Kidney (tissue), 14 donors: Measurements from ENCODE around the gene PAK1. TPM values are rescaled to one million over a fixed set of nuclear protein-coding genes. Genes with fewer than 3 reads are reported as not detected.
"Not testable (repeated sequence)": the region's sequence is repeated elsewhere in the genome, so short reads cannot be mapped to it uniquely, and the experiment has no call there.

Experiments
- DNase-seq, 5 donors: peaks; one replicate each; pipeline ENCODE4 v3.0.0-alpha.2; 2013 to 2020
- FAIRE-seq: peaks from 2 replicates; lab custom pipeline; 2012; peaks lifted over from hg19 to GRCh38; lab: Jason Lieb, UNC
- H3K27ac ChIP-seq, 2 donors: one replicate each; pipeline ENCODE4 v1.7.0; 2013; ENCODE audit warnings: low read depth in 2 of 2, low read length in 2 of 2, inconsistent platforms in 1 of 2
- H3K27me3 ChIP-seq: one replicate; pipeline ENCODE4 v1.7.1; 2013; ENCODE audit warnings: low read length, inconsistent platforms; ENCODE audit not compliant: control insufficient read depth, insufficient read depth
- H3K36me3 ChIP-seq, 3 donors: one replicate each; pipeline versions ENCODE4 v1.7.0 to v1.7.1; 2013; ENCODE audit warnings: low read length in 3 of 3, control low read depth in 1 of 3, inconsistent platforms in 1 of 3; ENCODE audit not compliant: insufficient read depth in 3 of 3, control insufficient read depth in 2 of 3
- H3K4me1 ChIP-seq, 3 donors: one replicate each; pipeline versions ENCODE4 v1.7.0 to v1.7.1; 2013; ENCODE audit warnings: low read length in 3 of 3, inconsistent platforms in 1 of 3, low read depth in 1 of 3; ENCODE audit not compliant: control insufficient read depth in 2 of 3, insufficient read depth in 2 of 3
- H3K4me3 ChIP-seq, 3 donors: one replicate each; pipeline versions ENCODE4 v1.7.0 to v1.8.1; 2013; ENCODE audit warnings: low read length in 3 of 3, control low read depth in 1 of 3, inconsistent platforms in 1 of 3
- H3K9ac ChIP-seq, 3 donors: one replicate each; pipeline versions ENCODE4 v1.7.0 to v1.7.1; 2013; ENCODE audit warnings: low read length in 3 of 3, control low read depth in 1 of 3, inconsistent platforms in 1 of 3
- H3K9me3 ChIP-seq, 3 donors: one replicate each; pipeline versions ENCODE4 v1.7.0 to v1.7.1; 2013; ENCODE audit warnings: low read length in 3 of 3, control low read depth in 1 of 3, inconsistent platforms in 1 of 3; ENCODE audit not compliant: control insufficient read depth in 2 of 3, insufficient read depth in 1 of 3
- CTCF ChIP-seq: IDR thresholded peaks from 3 replicates; pipeline ENCODE4 v1.5.1; 2012; ENCODE audit warnings: mild to moderate bottlenecking, moderate library complexity, borderline replicate concordance; ENCODE audit not compliant: insufficient read depth; ENCODE audit errors: extremely low read depth
- intact Hi-C: fragments of 100-400 bp; cut with DNase I; formaldehyde crosslinking; loops from one replicate; pipeline ENCODE4 v1.11.1; 2022
- polyA plus RNA-seq: library from polyadenylated mRNA; stranded (reverse); fragments of 350-450 nt; fragmentation: Illumina TruSeq; extraction: RNeasy Lipid Tissue Mini Kit (QIAGEN cat#74804); gene quantifications from one replicate; pipeline ENCODE4 v1.2.3, GENCODE V29; 2014; ENCODE audit warnings: low read depth, low replicate concordance; ENCODE audit not compliant: insufficient read depth
- total RNA-seq: library from RNA; stranded (reverse); fragmentation: NEBNext Ultra II Directional; extraction: Animal tissue kit (Norgen Biotek cat#: 25700); gene quantifications from one replicate; pipeline ENCODE4 v1.2.1, GENCODE V29; 2021
- donor health status: control.
- donor health status: control.
- donor health status: control.
- donor health status: control.
- donor health status: control.
- donor health status: DM: yes; HTN: yes; CAD: no.
- donor health status: Normal renal cell carcinoma (clear cell type).

The PAK1 gene
- total and polyA plus RNA-seq, 2 donors from 2014 or later, result 22.2 to 29.1 TPM

GRCh38 chr11:77386178-77386577, 87.7 kb downstream of the PAK1 start:
- no peak for DNase-seq
- Histone ChIP-seq H3K27ac (no peak overlapping the region), H3K4me1 (peaks cover 0 to 6% (median 5%) of the 10 kb centered on the region in 3 donors), H3K4me3 (no peak overlapping the region), H3K9me3 (no peaks in the 10 kb centered on the region), H3K36me3 (no peaks in the 10 kb centered on the region), H3K27me3 (no peaks in the 10 kb centered on the region), H3K9ac (no peak overlapping the region)
- no peak for FAIRE-seq
- intact Hi-C loops, result no loop called here
- no peak for TF ChIP-seq CTCF

DNA sequence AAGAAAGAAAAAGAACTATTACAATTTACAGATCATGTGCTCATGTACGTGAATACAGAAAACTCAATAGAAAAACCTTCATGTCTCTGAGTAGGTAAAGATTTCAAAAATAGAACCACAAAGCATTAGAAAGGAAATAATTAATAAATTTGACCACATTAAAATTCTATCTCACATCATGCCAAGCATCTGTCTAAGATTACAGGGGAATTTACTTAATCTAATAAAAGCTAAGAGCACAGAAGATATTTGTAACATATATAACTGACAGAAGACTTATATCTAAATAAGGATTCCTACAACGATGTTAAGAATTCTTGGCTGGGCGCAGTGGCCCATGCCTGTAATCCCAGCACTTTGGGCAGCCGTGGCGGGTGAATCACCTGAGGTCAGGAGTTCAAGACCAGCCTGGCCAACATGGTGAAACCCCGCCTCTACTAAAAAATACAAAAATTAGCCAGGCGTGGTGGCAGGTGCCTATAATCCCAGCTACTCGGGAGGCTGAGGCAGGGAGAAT, 88.6 kb downstream of the PAK1 start:
- H3K9me3 ChIP-seq, H3K27ac ChIP-seq, FAIRE-seq, H3K9ac ChIP-seq, H3K4me3 ChIP-seq, intact Hi-C loops, H3K4me1 ChIP-seq, DNase-seq, H3K36me3 ChIP-seq, H3K27me3 ChIP-seq: not testable (repeated sequence)

GRCh38 chr11:77384571-77384970, 89.3 kb downstream of the PAK1 start:
- Histone ChIP-seq H3K27ac (no peak overlapping the region), H3K4me1 (peaks cover 0 to 6% (median 5%) of the 10 kb centered on the region in 3 donors), H3K9me3 (no peaks in the 10 kb centered on the region), H3K27me3 (no peaks in the 10 kb centered on the region), H3K36me3 (no peaks in the 10 kb centered on the region), H3K9ac (no peak overlapping the region), H3K4me3 (no peak overlapping the region)
- intact Hi-C loops, result no loop called here
- no peak for TF ChIP-seq CTCF
- DNase-seq (no peak), FAIRE-seq (no peak)

- H3K27me3 ChIP-seq, FAIRE-seq, H3K4me3 ChIP-seq, H3K27ac ChIP-seq, H3K36me3 ChIP-seq, H3K9ac ChIP-seq, DNase-seq, H3K9me3 ChIP-seq, intact Hi-C loops, H3K4me1 ChIP-seq: not testable (repeated sequence)
Measured at GRCh38 chr11:77383349-77383748, 90.5 kb downstream of the PAK1 start.
